ENCODE measurements around the gene DDX41.

The DDX41 gene

GRCh38 chr5:177528631-177529030, 11.9 kb upstream of the DDX41 start:
- H3K4me3 ChIP-seq (ENCODE audit: low read length): no peak overlapping the region
- no peak for TF ChIP-seq ZNF274 (IDR thresholded peaks at IDR 0.05; ENCODE audit: low read depth, low read length)

- TF ChIP-seq ZNF274 (IDR thresholded peaks at IDR 0.05; ENCODE audit: low read depth, low read length): no peak
- no peak overlapping the region for H3K4me3 ChIP-seq (ENCODE audit: low read length)
These were observed 10.8 kb upstream of the DDX41 start for GRCh38 chr5:177527595-177527994.

- no peak for TF ChIP-seq ZNF274 (IDR thresholded peaks at IDR 0.05; ENCODE audit: low read depth, low read length)
- H3K4me3 ChIP-seq (ENCODE audit: low read length): no peak overlapping the region
These were observed 10.0 kb upstream of the DDX41 start for GRCh38 chr5:177526791-177527190.

GRCh38 chr5:177526191-177526590, 9.4 kb upstream of the DDX41 start:
- TF ChIP-seq ZNF274 (IDR thresholded peaks at IDR 0.05; ENCODE audit: low read depth, low read length): no peak

GRCh38 chr5:177524941-177525655, 8.3 kb upstream of the DDX41 start:
- TF ChIP-seq ZNF274 (IDR thresholded peaks at IDR 0.05; ENCODE audit: low read depth, low read length): no peak
- no peak overlapping the region for H3K4me3 ChIP-seq (ENCODE audit: low read length)

More at GRCh38 chr5:177526191-177526590, 9.4 kb upstream of the DDX41 start:
- no peak overlapping the region for H3K4me3 ChIP-seq (ENCODE audit: low read length)

GRCh38 chr5:177524539-177524900, 7.8 kb upstream of the DDX41 start:
- H3K4me3 ChIP-seq (ENCODE audit: low read length): no peak overlapping the region
- no peak for TF ChIP-seq ZNF274 (IDR thresholded peaks at IDR 0.05; ENCODE audit: low read depth, low read length)

- no peak for TF ChIP-seq ZNF274 (IDR thresholded peaks at IDR 0.05; ENCODE audit: low read depth, low read length)
- H3K4me3 ChIP-seq (ENCODE audit: low read length): no peak overlapping the region
These were observed 7.2 kb upstream of the DDX41 start for GRCh38 chr5:177523711-177524538.

- H3K4me3 ChIP-seq (ENCODE audit: low read length): no peak overlapping the region
- no peak for TF ChIP-seq ZNF274 (IDR thresholded peaks at IDR 0.05; ENCODE audit: low read depth, low read length)
These were observed 4.3 kb upstream of the DDX41 start for GRCh38 chr5:177520916-177521513.

- no peak for TF ChIP-seq ZNF274 (IDR thresholded peaks at IDR 0.05; ENCODE audit: low read depth, low read length)
- H3K4me3 ChIP-seq (ENCODE audit: low read length): no peak overlapping the region
These were observed 3.5 kb upstream of the DDX41 start for GRCh38 chr5:177520271-177520670.

- no peak for TF ChIP-seq ZNF274 (IDR thresholded peaks at IDR 0.05; ENCODE audit: low read depth, low read length)
- no peak overlapping the region for H3K4me3 ChIP-seq (ENCODE audit: low read length)
These were observed 2.9 kb upstream of the DDX41 start for GRCh38 chr5:177519463-177520235.

GRCh38 chr5:177515580-177515979, 1.2 kb downstream of the DDX41 start:
- peak overlapping the region; percentile 80 for H3K4me3 ChIP-seq (ENCODE audit: low read length)
- no peak for TF ChIP-seq ZNF274 (IDR thresholded peaks at IDR 0.05; ENCODE audit: low read depth, low read length)

GRCh38 chr5:177514541-177514940, 2.2 kb downstream of the DDX41 start:
- TF ChIP-seq ZNF274 (IDR thresholded peaks at IDR 0.05; ENCODE audit: low read depth, low read length): no peak
- no peak overlapping the region for H3K4me3 ChIP-seq (ENCODE audit: low read length)

- H3K4me3 ChIP-seq (ENCODE audit: low read length): no peak overlapping the region
- no peak for TF ChIP-seq ZNF274 (IDR thresholded peaks at IDR 0.05; ENCODE audit: low read depth, low read length)
These were observed 3.3 kb downstream of the DDX41 start for GRCh38 chr5:177513500-177513899.

GRCh38 chr5:177512736-177513380, 3.9 kb downstream of the DDX41 start:
- no peak for TF ChIP-seq ZNF274 (IDR thresholded peaks at IDR 0.05; ENCODE audit: low read depth, low read length)
- H3K4me3 ChIP-seq (ENCODE audit: low read length): no peak overlapping the region

All from GM08714 (cell line).